Mucosa of rectum (tissue), 2 donors: ENCODE data around the gene PPP1R37.
A peak's percentile ranks its signal among the peaks of the same experiment; 100 is the strongest.

ENCODE experiments used
- H3K27ac ChIP-seq, 2 donors: one replicate each; pipeline ENCODE4 v1.7.0; 2013; ENCODE audit warnings: inconsistent platforms in 2 of 2, low read depth in 2 of 2, low read length in 2 of 2
- H3K27me3 ChIP-seq, 2 donors: one replicate each; pipeline ENCODE4 v1.7.0; 2013; ENCODE audit warnings: low read length in 2 of 2; ENCODE audit not compliant: control insufficient read depth in 2 of 2, insufficient read depth in 2 of 2
- H3K36me3 ChIP-seq, 2 donors: one replicate each; pipeline ENCODE4 v1.7.0; 2013; ENCODE audit warnings: low read length in 2 of 2; ENCODE audit not compliant: control insufficient read depth in 2 of 2, insufficient read depth in 2 of 2
- H3K4me1 ChIP-seq, 2 donors: one replicate each; pipeline ENCODE4 v1.7.0; 2013; ENCODE audit warnings: low read length in 2 of 2, mild to moderate bottlenecking in 1 of 2; ENCODE audit not compliant: control insufficient read depth in 2 of 2, insufficient read depth in 2 of 2
- H3K4me3 ChIP-seq, 2 donors: one replicate each; pipeline ENCODE4 v1.7.0; 2013; ENCODE audit warnings: low read length in 2 of 2
- H3K9ac ChIP-seq, 2 donors: one replicate each; pipeline ENCODE4 v1.7.0; 2013; ENCODE audit warnings: low read length in 2 of 2, low read depth in 1 of 2, mild to moderate bottlenecking in 1 of 2
- H3K9me3 ChIP-seq, 2 donors: one replicate each; pipeline ENCODE4 v1.7.0; 2013; ENCODE audit warnings: low read length in 2 of 2; ENCODE audit not compliant: control insufficient read depth in 2 of 2
- donor health status: healthy.
- donor health status: Normal muscosa, but diverticular disease.

Gene PPP1R37

DNA sequence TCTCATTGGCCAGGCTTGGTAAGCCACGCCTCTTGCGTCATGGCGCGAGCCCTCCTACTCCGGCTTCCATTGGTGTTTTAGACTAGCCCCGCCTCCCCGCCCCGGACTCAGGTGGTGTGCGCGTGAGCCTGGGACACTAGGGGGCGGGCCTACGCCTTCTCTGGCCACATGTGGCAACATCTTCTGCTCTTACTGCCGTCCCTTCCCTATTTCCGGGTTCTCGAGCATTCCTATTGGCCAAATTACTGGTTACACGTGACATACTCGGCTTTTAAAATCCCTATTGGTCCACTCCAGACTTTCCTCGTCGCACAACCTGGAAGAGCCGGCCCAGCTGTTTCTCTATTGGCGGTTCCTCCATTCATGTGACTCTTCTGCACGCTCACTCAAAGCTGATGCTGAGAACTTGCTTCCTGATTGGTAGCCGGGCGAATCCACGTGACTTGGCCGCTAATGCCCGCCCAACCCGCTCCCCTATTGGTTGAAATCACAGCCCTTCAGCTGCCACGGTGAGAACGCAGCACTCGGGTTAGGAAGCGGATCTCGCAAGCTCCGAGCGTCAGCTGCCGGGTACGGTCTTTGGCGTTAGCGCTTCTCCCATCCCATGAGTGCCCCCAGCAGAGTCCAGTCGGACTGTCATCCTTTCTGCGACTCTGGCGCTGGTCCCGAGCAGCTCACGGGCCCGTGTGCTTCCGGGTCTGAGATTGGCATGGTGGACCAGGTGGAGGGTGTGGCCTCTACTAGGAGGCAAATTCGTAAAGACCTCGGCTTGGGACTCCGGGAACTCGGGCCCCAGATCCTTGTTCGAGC, 85.5 kb downstream of the PPP1R37 start, which contains the start of gene BLOC1S3:
Gene BLOC1S3 (plus strand): TSS at position 523 of the 810 bp plus-strand sequence. CDS start 513 bp downstream, outside the sequence.
- Histone ChIP-seq H3K4me3 (peak within 1 kb of the TSS; percentile 99), H3K27ac (peak within 1 kb of the TSS; percentile 91 to 94), H3K9ac (peak within 1 kb of the TSS; percentile 76 to 88), H3K36me3 (peaks cover 0 to 8% of the 10 kb centered on the region in 2 donors), H3K27me3 (no peaks in the 10 kb centered on the region), H3K4me1 (peaks cover 8 to 22% of the 10 kb centered on the region in 2 donors), H3K9me3 (no peaks in the 10 kb centered on the region)

GRCh38 chr19:45179072-45179891, 86.3 kb downstream of the PPP1R37 start:
- Histone ChIP-seq H3K9me3 (no peaks in the 10 kb centered on the region), H3K36me3 (peaks cover 0 to 8% of the 10 kb centered on the region in 2 donors), H3K9ac (peak overlapping the region; percentile 73 to 88), H3K27me3 (no peaks in the 10 kb centered on the region), H3K4me3 (peak overlapping the region; percentile 99), H3K4me1 (peaks cover 8 to 22% of the 10 kb centered on the region in 2 donors), H3K27ac (peak overlapping the region; percentile 91 to 94)

- no peaks in the 10 kb centered on the region for H3K9me3 ChIP-seq
- H3K27me3 ChIP-seq: no peaks in the 10 kb centered on the region
- H3K4me1 ChIP-seq: peaks cover 8 to 22% of the 10 kb centered on the region in 2 donors
- H3K9ac ChIP-seq: peak overlapping the region in 1 of 2 donors; percentile 73
- peak overlapping the region in 1 of 2 donors; percentile 94 for H3K27ac ChIP-seq
- H3K36me3 ChIP-seq: peaks cover 0 to 8% of the 10 kb centered on the region in 2 donors
- peak overlapping the region; percentile 99 for H3K4me3 ChIP-seq
Measured at GRCh38 chr19:45179892-45180370, 87.0 kb downstream of the PPP1R37 start.

DNA sequence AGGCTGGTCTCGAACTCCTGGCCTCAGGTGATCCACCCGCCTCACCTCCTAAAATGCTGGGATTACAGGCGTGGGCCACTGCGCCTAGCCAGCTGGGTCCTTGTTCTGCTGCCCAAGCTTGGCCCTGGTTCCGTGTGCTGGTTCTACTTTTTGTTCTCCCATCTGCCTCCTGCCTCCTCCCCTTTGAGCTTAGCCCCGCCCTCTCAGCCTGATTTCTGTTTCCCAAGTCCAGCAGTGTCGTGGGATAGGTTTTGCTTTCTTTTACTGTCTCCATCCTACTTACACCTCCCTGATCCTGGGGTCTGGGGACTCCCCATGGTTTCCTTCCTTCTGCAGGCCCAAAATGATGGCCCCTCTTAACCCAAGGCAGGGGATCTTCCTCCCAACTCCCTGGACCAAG, 88.0 kb downstream of the PPP1R37 start:
- H3K4me1 ChIP-seq: peaks cover 8 to 22% of the 10 kb centered on the region in 2 donors
- no peak overlapping the region for H3K9ac ChIP-seq
- H3K4me3 ChIP-seq: no peak overlapping the region
- no peaks in the 10 kb centered on the region for H3K27me3 ChIP-seq
- H3K36me3 ChIP-seq: peaks cover 0 to 8% of the 10 kb centered on the region in 2 donors
- no peaks in the 10 kb centered on the region for H3K9me3 ChIP-seq
- H3K27ac ChIP-seq: no peak overlapping the region

- peaks cover 8 to 20% of the 10 kb centered on the region in 2 donors for H3K4me1 ChIP-seq
- no peak overlapping the region for H3K9ac ChIP-seq
- H3K4me3 ChIP-seq: no peak overlapping the region
- H3K36me3 ChIP-seq: peaks cover 0 to 8% of the 10 kb centered on the region in 2 donors
- H3K27me3 ChIP-seq: no peaks in the 10 kb centered on the region
- no peaks in the 10 kb centered on the region for H3K9me3 ChIP-seq
- H3K27ac ChIP-seq: no peak overlapping the region
Measured at GRCh38 chr19:45182758-45183157, 89.8 kb downstream of the PPP1R37 start.

GRCh38 chr19:45184115-45184514, 91.1 kb downstream of the PPP1R37 start:
- Histone ChIP-seq H3K9me3 (no peaks in the 10 kb centered on the region), H3K27me3 (no peaks in the 10 kb centered on the region), H3K27ac (no peak overlapping the region), H3K36me3 (peaks cover 0 to 8% of the 10 kb centered on the region in 2 donors), H3K9ac (no peak overlapping the region), H3K4me3 (no peak overlapping the region), H3K4me1 (peaks cover 8 to 18% of the 10 kb centered on the region in 2 donors)

DNA sequence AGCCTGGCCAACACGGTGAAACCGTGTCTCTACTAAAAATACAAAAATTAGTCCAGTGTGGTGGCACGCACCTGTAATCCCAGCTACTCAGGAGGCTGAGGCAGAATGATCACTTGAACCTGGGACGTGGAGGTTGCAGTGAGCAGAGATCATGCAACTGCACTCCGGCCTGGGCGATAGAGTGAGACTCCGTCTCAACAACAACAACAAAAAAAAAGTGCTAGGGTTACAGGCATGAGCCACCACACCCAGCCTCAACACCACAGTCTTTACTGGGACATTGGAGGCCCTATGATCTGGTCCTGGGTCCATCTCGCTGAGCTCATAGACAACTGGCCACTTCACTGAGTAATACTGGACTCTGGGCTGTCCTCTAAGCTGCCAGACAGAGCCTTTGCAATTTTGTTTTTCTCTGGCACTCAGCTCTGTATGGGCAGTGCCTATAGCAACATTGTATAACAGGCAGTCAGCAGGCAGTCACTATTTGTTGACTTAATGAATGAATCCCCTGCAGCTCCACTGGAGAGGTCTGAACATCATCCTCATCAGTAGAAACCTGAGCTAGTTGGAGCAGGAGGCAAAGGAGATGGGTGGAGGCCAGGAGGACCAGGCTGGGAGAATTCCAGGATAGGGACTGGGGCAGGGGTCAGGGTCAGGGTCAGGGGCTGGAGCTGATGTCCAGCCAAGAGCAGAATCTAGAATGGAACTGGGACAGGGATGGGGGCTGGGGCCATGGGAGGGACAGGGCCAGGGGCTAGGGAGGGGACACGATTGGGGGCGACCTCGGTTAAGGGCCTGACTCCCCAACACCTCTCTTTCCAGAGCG, 93.7 kb downstream of the PPP1R37 start:
- no peaks in the 10 kb centered on the region for H3K36me3 ChIP-seq
- no peaks in the 10 kb centered on the region for H3K27me3 ChIP-seq
- H3K4me3 ChIP-seq: no peak overlapping the region
- H3K9me3 ChIP-seq: no peaks in the 10 kb centered on the region
- H3K27ac ChIP-seq: no peak overlapping the region
- no peaks in the 10 kb centered on the region for H3K4me1 ChIP-seq
- H3K9ac ChIP-seq: no peak overlapping the region

GRCh38 chr19:45187421-45188100, 94.6 kb downstream of the PPP1R37 start:
- no peaks in the 10 kb centered on the region for H3K9me3 ChIP-seq
- H3K27ac ChIP-seq: no peak overlapping the region
- H3K4me3 ChIP-seq: no peak overlapping the region
- no peaks in the 10 kb centered on the region for H3K4me1 ChIP-seq
- H3K36me3 ChIP-seq: no peaks in the 10 kb centered on the region
- no peaks in the 10 kb centered on the region for H3K27me3 ChIP-seq
- H3K9ac ChIP-seq: no peak overlapping the region

- no peaks in the 10 kb centered on the region for H3K9me3 ChIP-seq
- no peak overlapping the region for H3K27ac ChIP-seq
- H3K4me1 ChIP-seq: no peaks in the 10 kb centered on the region
- no peaks in the 10 kb centered on the region for H3K36me3 ChIP-seq
- no peaks in the 10 kb centered on the region for H3K27me3 ChIP-seq
- H3K9ac ChIP-seq: no peak overlapping the region
- H3K4me3 ChIP-seq: no peak overlapping the region
Measured at GRCh38 chr19:45189971-45190370, 97.0 kb downstream of the PPP1R37 start.
